Measurements from ENCODE around the gene PPM1D.

DNA sequence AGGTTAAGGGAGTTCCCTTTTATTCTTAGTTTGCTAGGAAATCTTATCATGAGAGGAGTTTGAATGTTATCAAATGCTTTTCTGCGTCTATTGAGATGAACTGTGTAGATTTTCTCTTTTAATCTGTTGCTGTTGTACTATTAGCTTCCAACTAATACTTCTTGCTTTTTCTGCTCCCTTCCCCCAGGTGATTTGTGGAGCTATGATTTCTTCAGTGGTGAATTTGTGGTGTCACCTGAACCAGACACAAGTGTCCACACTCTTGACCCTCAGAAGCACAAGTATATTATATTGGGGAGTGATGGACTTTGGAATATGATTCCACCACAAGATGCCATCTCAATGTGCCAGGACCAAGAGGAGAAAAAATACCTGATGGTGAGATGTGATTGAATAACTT, 47.7 kb downstream of the PPM1D start:
- TF ChIP-seq, protein P1, sequence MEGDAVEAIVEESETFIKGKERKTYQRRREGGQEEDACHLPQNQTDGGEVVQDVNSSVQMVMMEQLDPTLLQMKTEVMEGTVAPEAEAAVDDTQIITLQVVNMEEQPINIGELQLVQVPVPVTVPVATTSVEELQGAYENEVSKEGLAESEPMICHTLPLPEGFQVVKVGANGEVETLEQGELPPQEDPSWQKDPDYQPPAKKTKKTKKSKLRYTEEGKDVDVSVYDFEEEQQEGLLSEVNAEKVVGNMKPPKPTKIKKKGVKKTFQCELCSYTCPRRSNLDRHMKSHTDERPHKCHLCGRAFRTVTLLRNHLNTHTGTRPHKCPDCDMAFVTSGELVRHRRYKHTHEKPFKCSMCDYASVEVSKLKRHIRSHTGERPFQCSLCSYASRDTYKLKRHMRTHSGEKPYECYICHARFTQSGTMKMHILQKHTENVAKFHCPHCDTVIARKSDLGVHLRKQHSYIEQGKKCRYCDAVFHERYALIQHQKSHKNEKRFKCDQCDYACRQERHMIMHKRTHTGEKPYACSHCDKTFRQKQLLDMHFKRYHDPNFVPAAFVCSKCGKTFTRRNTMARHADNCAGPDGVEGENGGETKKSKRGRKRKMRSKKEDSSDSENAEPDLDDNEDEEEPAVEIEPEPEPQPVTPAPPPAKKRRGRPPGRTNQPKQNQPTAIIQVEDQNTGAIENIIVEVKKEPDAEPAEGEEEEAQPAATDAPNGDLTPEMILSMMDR (conservative IDR thresholded peaks at IDR 0.05; ENCODE audit: low read length) = no peak
- TF ChIP-seq EZH2phosphoT487 (IDR thresholded peaks at IDR 0.05; ENCODE audit: borderline replicate concordance, low read depth, low read length) = no peak
